ENCODE results near the gene CCBE1. TPM values are rescaled to one million over a fixed set of nuclear protein-coding genes. Genes with fewer than 3 reads are reported as not detected.

The CCBE1 gene
- polyA plus RNA-seq, 1 donor from 2014 or later, result 0.19 TPM

DNA sequence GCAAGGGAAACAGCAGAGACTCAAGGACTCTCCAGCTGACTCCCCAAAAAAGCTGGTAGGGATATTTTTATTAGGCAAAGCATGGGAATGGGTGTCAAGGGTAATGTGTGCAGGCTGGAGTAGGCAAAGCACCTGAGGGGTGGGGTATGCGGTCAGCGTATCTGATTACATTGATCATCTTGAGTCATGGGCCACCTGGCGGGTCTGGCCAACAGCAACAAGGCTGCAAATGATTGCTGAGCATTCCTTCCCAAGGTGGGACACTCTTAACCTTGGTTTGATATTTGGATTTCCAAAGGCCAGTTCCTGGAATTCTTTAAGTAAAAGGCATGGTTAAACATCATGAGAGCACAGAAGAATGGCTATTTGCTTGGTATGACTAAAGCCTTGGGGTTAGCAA lies 32.6 kb upstream of the CCBE1 start:
- Histone ChIP-seq H3K27ac (ENCODE audit: low read length) (no peak overlapping the region), H3K36me3 (ENCODE audit: insufficient read depth, low read length) (no peaks in the 10 kb centered on the region), H3F3A (ENCODE audit: insufficient read depth, low read length, poor library complexity, severe bottlenecking) (no peaks in the 10 kb centered on the region), H3K9ac (ENCODE audit: low read length) (no peak overlapping the region), H3K4me2 (ENCODE audit: low read length) (no peak overlapping the region), H3K9me2 (ENCODE audit: insufficient read depth, low read length) (no peaks in the 10 kb centered on the region), H3K4me3 (ENCODE audit: low read length) (no peak overlapping the region), H4K20me1 (ENCODE audit: insufficient read depth) (no peaks in the 10 kb centered on the region), H3K27me3 (ENCODE audit: insufficient read depth, low read depth, low read length) (no peaks in the 10 kb centered on the region), H3K79me2 (replicated peaks; ENCODE audit: insufficient read depth, low read length) (no peaks in the 10 kb centered on the region), H2AFZ (ENCODE audit: low read depth, low read length) (no peak overlapping the region), H3K9me3 (ENCODE audit: low read length) (no peaks in the 10 kb centered on the region)
- no peak for TF ChIP-seq POLR2AphosphoS5 (IDR thresholded peaks at IDR 0.05)
- TF ChIP-seq SMC3 (conservative IDR thresholded peaks at IDR 0.05; ENCODE audit: poor library complexity), result no peak
- TF ChIP-seq EP300 (conservative IDR thresholded peaks at IDR 0.05; ENCODE audit: poor library complexity, severe bottlenecking), result no peak
- TF ChIP-seq RAD21 (conservative IDR thresholded peaks at IDR 0.05), result no peak
- TF ChIP-seq, protein P1, sequence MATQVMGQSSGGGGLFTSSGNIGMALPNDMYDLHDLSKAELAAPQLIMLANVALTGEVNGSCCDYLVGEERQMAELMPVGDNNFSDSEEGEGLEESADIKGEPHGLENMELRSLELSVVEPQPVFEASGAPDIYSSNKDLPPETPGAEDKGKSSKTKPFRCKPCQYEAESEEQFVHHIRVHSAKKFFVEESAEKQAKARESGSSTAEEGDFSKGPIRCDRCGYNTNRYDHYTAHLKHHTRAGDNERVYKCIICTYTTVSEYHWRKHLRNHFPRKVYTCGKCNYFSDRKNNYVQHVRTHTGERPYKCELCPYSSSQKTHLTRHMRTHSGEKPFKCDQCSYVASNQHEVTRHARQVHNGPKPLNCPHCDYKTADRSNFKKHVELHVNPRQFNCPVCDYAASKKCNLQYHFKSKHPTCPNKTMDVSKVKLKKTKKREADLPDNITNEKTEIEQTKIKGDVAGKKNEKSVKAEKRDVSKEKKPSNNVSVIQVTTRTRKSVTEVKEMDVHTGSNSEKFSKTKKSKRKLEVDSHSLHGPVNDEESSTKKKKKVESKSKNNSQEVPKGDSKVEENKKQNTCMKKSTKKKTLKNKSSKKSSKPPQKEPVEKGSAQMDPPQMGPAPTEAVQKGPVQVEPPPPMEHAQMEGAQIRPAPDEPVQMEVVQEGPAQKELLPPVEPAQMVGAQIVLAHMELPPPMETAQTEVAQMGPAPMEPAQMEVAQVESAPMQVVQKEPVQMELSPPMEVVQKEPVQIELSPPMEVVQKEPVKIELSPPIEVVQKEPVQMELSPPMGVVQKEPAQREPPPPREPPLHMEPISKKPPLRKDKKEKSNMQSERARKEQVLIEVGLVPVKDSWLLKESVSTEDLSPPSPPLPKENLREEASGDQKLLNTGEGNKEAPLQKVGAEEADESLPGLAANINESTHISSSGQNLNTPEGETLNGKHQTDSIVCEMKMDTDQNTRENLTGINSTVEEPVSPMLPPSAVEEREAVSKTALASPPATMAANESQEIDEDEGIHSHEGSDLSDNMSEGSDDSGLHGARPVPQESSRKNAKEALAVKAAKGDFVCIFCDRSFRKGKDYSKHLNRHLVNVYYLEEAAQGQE (IDR thresholded peaks at IDR 0.05; ENCODE audit: borderline replicate concordance), result no peak

DNA sequence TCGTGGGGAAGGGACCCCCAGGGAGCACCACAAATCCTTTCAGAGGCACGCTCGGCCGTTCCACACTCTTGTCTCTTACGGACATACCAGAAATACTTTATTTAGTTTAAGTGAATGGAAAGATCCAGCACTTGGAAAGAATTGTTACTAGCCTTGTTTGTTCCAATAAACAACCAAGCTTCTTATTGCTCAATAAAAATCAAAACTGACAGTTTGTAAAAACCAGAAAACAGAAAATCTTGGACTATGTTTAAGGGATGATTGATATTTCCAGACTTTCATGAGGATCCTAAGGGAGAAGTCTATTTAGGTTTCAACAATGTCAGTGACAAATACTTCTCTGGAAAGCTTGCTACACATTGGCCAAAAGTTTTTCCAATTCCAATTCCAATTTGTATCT lies 31.6 kb upstream of the CCBE1 start:
- H3K9me2 ChIP-seq (ENCODE audit: insufficient read depth, low read length), result no peaks in the 10 kb centered on the region
- H3F3A ChIP-seq (ENCODE audit: insufficient read depth, low read length, poor library complexity, severe bottlenecking), result no peaks in the 10 kb centered on the region
- H2AFZ ChIP-seq (ENCODE audit: low read depth, low read length), result no peak overlapping the region
- H4K20me1 ChIP-seq (ENCODE audit: insufficient read depth), result no peaks in the 10 kb centered on the region
- TF ChIP-seq EZH2 (IDR thresholded peaks at IDR 0.05; ENCODE audit: borderline replicate concordance, insufficient read depth, low read length, poor library complexity, severe bottlenecking) (no peak), MXI1 (conservative IDR thresholded peaks at IDR 0.05; ENCODE audit: poor library complexity, severe bottlenecking) (no peak)
- TF ChIP-seq, protein P1 (IDR thresholded peaks at IDR 0.05; ENCODE audit: borderline replicate concordance), result no peak
- no peaks in the 10 kb centered on the region for H3K27me3 ChIP-seq (ENCODE audit: insufficient read depth, low read depth, low read length)
- H3K27ac ChIP-seq (ENCODE audit: low read length), result no peak overlapping the region
- no peaks in the 10 kb centered on the region for H3K36me3 ChIP-seq (ENCODE audit: insufficient read depth, low read length)
- no peak overlapping the region for H3K9ac ChIP-seq (ENCODE audit: low read length)
- no peaks in the 10 kb centered on the region for H3K79me2 ChIP-seq (replicated peaks; ENCODE audit: insufficient read depth, low read length)
- no peaks in the 10 kb centered on the region for H3K9me3 ChIP-seq (ENCODE audit: low read length)
- no peak overlapping the region for H3K4me2 ChIP-seq (ENCODE audit: low read length)
- no peak overlapping the region for H3K4me3 ChIP-seq (ENCODE audit: low read length)
